ENCODE results near the gene ANGPTL8.

ANGPTL8 gene

DNA sequence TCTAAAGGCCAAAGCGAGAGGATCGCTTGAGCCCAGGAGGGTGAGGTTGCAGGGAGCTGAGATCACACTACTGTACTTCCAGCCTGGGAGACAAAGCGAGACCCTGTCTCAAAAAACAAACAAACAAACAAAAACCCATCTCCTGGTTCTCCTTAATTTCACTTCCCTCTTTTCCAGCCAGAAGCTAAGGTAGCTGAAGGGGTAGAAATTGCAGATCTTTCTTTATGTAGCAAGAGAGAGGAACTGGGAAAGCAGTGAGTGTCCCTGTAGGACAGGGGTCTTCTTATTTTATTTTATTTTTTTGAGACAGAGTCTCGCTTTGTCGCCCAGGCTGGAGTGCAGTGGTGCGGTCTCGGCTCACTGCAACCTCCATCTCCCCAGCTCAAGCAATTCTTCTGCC, 52.0 kb downstream of the ANGPTL8 start:
- no peak for DNase-seq (ENCODE audit: low read depth)

All from activated T-cell treated with anti-CD3 and anti-CD28 coated beads for 24 hours (primary cell).